GM19395 (cell line): ENCODE data around the gene MCM7.
A peak's percentile ranks its signal among the peaks of the same experiment; 100 is the strongest.

Experiments
- ATAC-seq: cut with Tn5 transposase; IDR thresholded peaks from one replicate; pipeline ENCODE4 v1.9.1; 2021; ENCODE audit warnings: mild to moderate bottlenecking, moderate library complexity; ENCODE audit not compliant: unreplicated experiment

Gene MCM7

DNA sequence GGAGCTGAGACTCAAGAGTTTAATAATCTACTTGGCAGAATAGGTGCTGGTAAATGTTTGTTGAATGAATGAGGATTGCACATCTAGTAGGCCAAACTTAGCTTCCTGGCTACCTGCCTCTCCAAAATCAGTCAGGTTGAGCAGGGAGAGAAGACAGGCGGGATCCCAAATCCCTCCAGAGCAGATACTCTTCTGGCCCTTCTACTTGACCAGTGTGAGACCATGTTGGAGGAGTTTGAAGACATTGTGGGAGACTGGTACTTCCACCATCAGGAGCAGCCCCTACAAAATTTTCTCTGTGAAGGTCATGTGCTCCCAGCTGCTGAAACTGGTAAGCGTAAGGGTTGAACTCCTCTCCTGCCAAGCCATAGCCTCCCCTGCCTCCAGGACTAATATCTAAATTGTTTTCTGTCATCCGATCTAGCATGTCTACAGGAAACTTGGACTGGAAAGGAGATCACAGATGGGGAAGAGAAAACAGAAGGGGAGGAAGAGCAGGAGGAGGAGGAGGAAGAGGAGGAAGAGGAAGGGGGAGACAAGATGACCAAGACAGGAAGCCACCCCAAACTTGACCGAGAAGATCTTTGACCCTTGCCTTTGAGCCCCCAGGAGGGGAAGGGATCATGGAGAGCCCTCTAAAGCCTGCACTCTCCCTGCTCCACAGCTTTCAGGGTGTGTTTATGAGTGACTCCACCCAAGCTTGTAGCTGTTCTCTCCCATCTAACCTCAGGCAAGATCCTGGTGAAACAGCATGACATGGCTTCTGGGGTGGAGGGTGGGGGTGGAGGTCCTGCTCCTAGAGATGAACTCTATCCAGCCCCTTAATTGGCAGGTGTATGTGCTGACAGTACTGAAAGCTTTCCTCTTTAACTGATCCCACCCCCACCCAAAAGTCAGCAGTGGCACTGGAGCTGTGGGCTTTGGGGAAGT, 23.4 kb upstream of the MCM7 start:
- no peak for ATAC-seq

DNA sequence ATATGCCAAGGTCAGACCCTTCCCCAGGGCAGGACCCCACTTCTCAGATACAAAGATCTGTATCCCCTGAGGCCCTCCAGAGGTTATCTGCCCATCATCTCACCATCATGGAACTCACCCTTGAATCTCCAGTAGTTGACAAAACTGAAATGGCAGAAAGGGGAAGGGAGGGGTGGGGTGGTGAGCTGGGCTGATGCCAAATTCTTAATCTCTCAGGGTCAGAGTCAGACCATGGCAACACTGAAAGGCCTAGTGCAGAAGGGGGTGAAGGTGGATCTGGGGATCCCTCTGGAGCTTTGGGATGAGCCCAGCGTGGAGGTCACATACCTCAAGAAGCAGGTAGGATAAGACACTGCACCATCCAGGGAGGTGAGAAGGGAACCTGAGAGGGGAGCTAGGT, 21.4 kb upstream of the MCM7 start:
- ATAC-seq = no peak

DNA sequence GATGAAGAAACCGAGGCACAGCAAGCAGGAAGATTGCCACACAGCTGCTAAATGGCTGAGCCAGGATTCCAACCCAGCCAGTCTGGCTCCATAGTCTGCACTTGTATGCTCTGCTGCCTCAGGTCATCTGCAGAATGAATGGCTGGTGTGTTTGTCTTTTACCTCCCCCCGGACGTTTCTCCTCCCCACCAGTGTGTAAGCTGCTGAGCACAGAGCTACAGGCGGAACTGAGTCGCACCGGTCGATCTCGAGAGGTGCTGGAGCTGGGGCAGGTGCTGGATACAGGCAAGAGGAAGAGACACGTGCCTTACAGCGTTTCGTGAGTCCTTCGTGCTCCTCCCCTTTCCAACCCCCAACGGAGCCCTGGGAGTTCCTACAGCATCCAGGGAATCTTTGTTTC, 20.9 kb upstream of the MCM7 start:
- no peak for ATAC-seq

DNA sequence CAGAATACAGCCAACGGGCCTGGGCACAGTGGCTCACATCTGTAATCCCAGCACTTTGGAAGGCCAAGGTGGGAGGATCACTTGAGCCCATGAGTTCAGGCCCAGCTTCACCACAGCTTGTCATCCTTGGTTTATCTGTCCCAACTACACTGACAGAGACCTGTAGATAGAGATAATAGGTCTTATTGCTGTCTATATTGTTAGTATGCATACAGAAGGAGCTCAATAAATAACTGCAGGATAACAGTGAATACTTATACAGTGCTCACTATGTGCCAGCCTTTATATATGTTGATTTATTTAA, 19.5 kb upstream of the MCM7 start:
- ATAC-seq = no peak

DNA sequence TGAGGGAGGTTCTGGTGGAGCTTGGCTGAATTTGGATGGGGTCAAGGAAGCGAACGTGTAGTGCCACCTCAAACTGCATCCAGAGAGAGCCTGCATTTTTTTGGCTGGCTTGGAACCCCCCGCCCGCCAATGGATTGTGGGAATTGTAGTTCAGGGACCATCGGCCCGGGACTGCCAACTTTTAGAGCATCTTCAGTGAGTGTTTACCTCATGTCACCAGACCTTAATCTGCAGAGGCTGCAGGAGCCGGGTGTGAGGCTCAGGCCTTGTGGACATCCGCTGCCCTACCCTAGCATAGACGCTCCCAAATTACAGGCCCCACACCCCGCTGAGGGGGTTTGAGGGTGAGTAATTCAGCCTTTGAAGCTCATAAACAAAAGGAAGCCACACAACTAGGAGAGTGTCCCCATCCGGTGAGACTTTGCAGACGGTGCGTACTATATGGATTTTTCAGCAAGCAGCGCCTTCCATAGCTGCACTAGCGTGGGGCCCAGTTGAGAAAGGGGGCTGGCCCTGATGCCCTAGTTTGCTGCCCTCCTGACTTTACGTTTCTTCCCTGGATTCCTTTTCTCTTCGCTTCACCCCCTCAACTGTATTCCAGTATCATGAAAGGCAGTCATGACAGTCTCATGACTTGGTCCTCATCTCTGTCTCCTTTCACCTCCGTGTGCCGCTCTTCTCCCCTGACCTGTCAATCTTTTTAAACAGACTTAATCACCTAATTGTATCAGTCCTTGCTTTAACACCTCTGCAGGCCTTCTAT, 19.0 kb upstream of the MCM7 start:
- ATAC-seq = peak; percentile 53

DNA sequence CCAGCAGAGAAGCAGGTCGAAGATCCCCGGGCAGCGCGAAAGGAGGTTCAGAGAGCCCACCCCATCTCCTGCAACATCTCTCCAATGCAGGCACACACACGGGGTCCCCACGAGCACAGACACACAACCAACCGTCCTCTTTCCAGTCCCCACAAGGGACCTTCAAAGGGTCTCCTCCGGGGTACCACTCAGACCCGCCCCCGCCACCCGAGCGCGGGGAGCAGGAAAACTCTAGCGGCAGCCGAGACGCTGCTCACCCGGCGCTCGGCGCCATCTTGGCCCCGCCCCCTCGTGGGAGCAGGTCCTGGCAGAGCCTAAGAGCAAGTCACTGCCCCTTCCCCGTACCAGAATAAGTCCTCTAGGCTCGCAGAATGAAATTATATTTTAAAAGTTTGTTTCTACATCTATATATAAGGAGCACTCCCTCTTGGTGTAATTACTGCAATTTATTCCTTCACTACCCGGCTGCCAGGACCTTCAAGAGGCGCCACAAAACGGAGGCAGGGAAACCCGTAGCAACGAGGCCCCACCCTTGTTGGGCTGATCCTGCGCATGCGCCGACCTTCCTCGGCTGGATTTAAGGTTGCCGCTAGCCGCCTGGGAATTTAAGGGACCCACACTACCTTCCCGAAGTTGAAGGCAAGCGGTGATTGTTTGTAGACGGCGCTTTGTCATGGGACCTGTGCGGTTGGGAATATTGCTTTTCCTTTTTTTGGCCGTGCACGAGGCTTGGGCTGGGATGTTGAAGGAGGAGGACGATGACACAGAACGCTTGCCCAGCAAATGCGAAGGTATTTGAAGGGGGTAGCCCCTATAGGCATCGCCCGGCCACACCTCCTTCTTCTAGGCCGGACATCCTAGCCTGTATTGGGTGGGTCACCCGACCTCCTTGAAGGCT, 18.1 kb upstream of the MCM7 start, which contains the start of the genes CNPY4 and TAF6:
Gene CNPY4 (plus strand): TSS at position 563 of the 898 bp plus-strand sequence. CDS start 111 bp downstream, at position 674.
Gene TAF6 (minus strand): TSS at position 287 of the 898 bp plus-strand sequence. CDS start 5,149 bp downstream, outside the sequence.
- peak; percentile 76 for ATAC-seq

DNA sequence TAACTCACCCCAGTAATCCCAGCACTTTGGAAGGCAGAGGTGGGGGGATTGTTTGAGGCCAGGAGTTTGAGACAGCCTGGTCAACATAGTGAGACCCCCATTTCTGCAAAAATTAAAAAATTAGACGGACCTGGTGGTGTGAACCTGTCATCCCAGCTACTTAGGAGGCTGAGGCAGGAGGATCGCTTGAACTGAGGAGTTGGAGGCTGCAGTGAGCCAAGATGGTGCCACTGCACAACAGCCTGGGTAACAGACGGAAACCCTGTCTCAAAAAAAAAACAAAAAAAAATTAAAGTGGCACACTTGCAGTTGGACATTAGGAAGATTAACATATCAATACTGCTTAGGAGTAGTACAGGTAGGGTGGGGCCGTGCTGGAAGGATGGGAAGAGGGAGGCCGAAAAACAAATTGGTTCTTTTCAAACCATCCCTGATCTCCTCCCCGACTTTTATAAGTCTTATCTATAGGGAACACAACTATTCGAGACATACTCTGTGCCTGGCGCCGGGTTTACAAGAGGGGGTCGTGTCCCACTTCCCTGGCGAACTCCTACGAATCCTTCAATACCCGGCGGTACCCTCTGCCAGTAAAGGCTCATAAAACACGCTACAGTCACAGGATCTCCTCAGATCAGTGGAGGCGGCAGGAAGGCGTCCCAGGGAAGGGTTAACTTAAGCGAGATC, 17.3 kb upstream of the MCM7 start:
- no peak for ATAC-seq

DNA sequence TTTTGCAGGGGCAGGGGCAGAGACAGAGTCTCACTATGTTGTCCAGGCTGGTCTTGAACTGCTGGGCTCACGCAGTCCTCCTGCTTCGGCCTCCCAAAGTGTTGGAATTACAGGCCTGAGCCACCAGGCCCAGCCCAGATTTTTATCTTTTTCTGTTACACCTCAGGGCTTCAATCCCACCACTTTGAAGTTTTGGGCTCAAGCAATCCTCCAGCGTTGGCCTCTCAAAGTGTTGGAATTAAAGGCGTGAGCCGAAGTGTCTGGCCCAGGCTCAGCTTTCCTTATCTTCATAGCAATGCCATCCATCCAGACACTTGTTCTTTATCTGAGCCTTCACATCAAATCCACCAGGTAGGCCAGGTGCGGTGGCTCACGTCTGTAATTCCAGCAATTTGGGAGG, 13.8 kb upstream of the MCM7 start:
- no peak for ATAC-seq

DNA sequence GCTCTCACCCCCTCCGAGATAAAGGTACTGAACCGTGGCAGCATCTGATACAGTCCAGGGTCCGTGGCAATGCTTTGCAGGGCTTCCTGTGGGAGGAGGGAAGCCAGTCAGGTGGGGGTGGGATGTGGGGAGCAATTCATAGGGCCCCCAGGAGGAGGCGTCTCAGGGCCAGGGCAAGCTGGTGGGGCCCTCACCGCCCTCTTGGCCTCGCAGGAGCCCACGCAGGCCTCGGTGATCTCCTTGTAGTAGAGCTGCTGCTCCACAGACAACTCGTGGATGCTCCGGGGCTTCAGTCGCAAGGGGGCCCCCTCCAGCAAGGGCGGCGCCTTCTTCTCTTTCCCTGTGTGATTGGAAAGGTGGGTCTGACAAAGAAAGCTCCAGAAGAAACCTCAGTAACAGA, 10.7 kb upstream of the MCM7 start:
- no peak for ATAC-seq

DNA sequence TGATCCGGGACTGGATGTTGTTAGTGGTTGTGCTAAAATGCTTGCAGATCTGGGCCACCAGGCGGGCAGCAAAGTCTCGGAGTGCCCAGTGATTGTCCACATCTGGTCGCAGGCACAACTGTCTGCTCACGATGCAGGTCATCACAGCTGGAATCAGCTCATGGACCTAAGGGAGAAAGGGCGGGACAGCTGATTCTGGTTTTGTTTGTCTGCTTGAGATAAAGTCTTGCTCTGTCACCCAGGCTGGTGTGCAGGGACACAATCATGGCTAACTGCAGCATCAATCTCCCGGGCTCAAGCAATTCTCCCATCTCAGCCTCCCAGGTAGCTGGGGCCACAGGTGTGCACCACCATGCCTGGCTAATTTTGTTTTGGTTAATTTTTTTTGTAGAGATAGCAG, 10.0 kb upstream of the MCM7 start:
- no peak for ATAC-seq

DNA sequence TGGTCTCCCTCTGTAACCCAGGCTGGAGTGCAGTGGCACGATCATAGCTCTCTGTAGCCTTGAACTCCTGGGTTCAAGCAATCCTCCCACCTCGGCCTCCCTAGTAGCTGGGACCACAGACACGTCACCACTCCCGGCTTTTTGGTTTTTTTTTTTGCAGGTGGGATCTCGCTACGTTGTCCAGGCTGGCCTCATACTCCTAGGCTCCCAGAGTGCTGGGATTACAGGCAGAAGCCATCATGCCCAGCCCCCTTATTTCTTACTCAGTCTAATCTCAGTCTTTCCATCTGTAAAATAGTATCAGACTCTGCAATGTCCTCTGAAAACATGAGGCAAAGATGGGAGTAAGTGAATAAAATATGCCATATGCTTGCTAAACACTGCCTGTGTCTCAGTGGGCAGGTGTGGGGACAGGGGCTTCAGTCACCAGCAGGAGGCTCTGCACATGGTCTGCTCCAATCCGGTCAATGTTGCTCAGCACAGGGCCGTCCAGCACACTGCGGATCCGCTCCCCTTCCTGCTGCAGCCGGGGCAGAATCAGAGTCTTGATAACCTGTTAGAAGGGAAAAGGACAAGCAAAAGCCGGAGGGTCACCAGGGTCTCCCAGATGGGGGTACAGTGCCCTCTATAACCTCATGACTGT, 8.4 kb upstream of the MCM7 start:
- ATAC-seq = no peak

DNA sequence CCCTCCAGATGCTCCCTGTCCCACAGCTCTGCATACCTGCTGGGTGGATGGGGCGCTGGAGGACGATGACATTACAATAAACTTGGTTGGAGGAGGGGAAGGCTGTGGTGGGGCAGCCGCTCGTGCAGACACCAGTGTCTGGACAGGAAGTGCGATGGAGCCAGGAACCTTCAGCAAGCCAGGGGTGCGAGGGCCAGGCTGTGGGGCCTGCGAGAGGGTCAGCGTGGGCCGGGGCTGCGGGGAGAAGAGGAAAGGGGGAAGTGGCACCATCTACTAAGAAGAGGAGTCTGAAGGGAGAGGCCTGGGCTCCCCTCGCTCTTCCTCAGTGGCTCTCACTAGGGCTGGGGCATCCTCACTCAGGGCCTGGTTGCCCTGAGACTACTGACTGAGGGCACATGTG, 6.7 kb upstream of the MCM7 start:
- no peak for ATAC-seq

DNA sequence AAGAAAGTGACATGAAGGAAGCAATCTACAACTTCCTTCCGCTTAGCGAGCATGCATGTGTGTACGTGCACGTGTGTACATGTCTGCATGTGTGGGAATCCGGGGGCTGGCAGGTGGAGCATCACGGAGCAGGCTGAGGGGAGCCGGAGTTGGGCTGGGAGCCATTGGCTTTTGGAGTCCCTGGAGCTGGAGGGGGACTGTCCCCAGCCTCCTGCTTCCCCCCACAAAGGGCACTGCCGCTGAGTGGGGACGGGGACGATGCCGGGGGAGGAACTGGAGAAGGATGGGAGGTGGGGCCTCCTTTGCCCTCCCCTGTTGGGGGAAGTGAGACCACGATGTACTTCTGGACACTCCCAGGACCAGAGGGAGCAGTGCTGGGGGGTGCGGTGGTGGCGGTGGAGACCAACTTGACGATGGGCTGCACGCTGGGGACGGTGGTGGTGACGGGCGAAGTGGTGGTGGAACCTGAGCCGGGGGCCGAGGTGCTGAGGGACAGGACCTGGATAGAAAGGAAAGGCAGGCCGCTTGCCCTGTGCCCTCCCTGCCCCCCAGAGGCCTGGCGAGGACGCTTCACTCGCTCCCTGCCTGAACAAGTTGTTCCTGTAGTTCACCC, 6.0 kb upstream of the MCM7 start:
- no peak for ATAC-seq

DNA sequence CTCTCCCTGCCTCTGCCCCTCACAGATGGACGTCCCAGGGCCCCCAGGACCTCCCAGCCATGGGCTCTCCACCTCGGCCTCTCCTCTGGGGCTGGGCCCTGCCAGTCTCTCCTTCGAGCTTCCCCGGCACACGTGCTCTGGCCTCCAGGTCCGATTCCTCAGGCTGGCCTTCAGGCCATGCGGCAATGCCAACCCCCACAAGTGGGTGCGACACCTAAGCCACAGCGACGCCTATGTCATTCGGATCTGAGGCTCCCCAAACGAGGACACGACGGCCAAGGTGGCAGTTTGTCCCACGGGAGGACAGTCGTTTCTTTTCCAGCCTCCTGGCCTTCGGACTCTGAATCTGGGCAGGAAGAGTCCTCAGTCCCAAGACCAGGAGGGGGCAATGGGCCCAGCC, 5.4 kb upstream of the MCM7 start:
- ATAC-seq = no peak

DNA sequence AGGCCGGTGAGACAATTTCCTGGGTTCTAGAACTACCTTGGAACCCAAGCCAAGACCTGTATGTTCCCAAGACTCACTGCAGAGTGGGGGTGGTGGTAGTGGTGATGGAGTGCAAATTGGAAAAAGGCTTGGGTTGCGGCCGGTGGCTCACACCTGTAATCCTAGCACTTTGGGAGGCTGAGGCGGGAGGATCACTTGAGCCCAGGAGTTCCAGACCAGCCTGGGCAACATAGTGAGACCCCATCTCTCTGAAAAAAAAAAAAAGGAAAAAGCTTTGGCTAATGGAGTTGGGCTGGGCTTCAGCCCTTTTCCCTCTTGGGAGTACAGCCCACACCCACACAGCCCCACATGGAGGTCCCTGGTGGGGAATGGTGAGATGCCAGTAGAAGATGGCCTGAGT, 4.3 kb upstream of the MCM7 start:
- ATAC-seq = no peak

DNA sequence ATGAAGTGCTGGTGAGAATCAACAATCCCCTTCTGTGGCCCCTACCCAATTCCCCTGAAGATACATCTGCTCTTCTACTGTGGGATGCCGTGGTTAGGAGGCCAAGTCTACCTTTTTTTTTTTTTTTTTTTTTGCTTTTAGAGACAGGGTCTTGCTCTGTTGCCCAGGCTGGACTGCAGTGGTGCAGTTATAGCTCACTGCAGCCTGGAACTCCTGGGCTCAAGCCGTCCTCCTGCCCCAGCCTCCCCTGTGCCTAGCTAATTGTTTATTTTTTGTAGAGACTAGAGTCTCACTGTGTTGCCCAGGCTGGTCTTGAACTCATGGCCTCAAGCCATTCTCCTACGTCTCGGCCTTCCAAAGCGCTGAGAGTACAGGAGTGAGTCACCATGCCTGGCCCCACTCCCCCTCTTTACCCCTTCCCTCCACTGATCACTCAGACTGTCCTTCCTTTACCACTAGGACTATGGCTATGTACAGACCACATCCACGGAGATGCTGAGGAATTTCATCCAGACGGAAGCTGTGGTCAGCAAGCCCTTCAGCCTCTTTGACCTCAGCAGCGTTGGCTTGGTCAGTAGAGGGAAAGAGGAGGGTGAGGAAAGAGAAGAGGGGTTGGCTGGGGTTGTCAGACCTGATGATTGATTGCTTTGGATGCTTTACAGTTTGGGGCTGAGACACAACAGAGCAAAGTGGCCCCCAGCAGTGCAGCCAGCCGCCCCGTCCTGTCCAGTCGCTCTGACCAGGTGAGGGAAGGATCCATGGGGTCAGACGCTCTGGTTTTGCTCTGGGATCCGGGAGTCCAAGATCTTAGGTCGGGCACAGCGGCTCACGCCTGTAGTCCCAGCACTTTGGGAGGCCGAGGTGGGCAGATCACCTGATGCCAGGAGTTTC, 2.0 kb upstream of the MCM7 start:
- no peak for ATAC-seq

DNA sequence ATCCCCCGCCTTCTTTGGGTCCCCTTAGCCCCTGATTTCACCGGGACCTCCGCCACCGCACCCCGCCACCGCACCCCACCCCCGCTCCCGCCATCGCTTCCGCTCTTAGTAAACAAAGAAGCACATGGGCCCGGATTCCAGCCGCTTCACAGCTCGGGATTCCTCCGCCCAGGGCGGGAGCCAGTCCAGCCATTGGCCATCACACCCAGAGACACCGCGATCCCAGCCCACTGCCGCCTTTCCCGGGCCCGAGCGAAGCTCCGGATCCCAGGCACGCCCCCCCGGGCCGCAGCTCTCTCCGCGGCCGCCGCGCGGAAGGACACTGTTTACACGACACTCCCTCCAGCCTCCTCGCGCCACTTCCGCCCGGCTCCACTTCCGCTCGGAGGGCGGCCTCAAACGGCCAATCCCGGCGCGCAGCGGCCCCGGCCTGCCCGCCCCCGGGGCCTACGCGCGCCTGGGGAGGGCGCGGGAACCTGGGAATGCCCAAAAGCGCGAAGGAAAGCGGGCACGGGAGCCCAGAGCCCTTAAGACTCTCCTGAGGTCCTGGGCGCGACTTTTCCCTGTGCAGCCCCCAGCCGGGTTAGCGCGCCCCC, 679 bp downstream of the MCM7 start:
- ATAC-seq = peak; percentile 70

DNA sequence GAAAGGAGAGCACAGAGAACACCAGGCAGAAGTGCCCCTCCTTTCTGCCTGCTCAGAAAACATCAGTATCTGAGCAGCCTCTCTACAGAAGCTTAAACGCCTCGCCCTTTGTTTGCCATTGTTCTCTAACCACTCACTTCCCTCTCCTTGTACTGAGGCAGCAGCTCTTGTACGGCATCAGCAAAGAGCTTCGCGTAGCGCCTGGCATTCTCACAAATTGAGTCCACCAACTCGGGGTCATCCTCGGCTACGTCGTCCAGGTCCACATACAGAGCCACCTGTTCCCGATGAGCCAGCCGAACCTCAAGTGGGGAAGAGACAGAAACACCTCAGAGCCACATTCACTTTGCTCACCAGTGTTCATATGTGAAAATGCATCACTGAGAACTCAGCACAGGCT, 1.7 kb downstream of the MCM7 start:
- no peak for ATAC-seq
